Right lobe of liver (tissue), 4 donors: ENCODE results near the gene OLFM3.

Experiments
- CTCF ChIP-seq, 4 donors: fragments of 200-600 bp in 3 of 4; fragments of 450-650 bp in 1 of 4; IDR thresholded peaks; one replicate each; pipeline versions ENCODE4 v1.5.1 to v1.8.0; 2016 to 2022; ENCODE audit warnings: antibody characterized with exemption in 4 of 4, mild to moderate bottlenecking in 2 of 4
- POLR2A ChIP-seq: fragments of 450-650 bp; IDR thresholded peaks from one replicate; pipeline ENCODE4 v1.6.1; 2017; ENCODE audit warnings: antibody characterized with exemption, mild to moderate bottlenecking
- donor health status: DM: no; HTN: no; CAD: no.
- donor health status: DM: no; HTN: no; CAD: no.
- donor health status: DM: no; HTN: yes; CAD: no.

- no peak for TF ChIP-seq CTCF (IDR thresholded peaks at IDR 0.05)
- no peak for TF ChIP-seq POLR2A
Measured at GRCh38 chr1:101908980-101909379, 87.7 kb downstream of the OLFM3 start.
